ENCODE measurements around the gene MVK.

DNA sequence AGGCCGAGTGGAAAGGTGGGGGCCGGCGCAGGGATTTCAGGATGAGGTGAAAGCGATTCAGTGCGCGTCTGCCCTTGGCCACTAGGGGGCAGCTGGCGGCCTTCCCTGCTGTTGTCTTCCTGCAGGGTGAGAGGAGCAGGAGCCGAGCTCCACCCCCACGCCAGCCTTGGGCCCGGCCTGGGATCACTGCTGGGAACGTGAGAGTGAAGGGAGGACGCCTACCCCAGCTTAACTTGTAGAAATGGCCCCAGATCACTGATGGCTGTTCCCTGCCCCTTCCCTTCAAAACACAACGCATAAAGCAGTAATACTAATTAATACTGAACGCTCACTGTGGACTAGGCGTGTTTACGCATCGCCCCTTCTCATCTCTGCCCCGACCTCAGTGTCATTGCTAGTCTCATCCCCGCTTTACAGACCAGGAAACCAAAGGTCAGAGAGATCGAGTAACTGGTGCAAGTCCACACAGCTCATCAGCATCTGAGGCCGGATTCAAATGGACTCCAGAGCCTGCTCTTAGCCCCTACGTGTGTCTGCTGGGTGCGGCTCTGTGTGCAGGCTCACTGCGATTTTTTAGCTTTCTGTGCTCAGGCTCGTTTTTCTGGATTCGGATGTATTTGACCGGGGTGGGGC, 24.3 kb downstream of the MVK start:
- TF ChIP-seq CTCF (conservative IDR thresholded peaks at IDR 0.05; ENCODE audit: low read length), result peak; percentile 89
- no peak for TF ChIP-seq EZH2phosphoT487 (IDR thresholded peaks at IDR 0.05; ENCODE audit: borderline replicate concordance)
